Epithelial cell of proximal tubule (primary cell): ENCODE results near the gene HS3ST3A1. TPM values are rescaled to one million over a fixed set of nuclear protein-coding genes. Genes with fewer than 3 reads are reported as not detected.

Experiments used
- DNase-seq: peaks from one replicate; pipeline ENCODE4 v3.0.0-alpha.2; 2011; ENCODE audit warnings: low read depth
- H3K4me3 ChIP-seq: 2 replicates; pipeline ENCODE4 v1.5.1; 2011; ENCODE audit warnings: low read depth, mild to moderate bottlenecking, low read length
- CTCF ChIP-seq: conservative IDR thresholded peaks from 2 replicates; pipeline ENCODE4 v1.5.1; 2012; ENCODE audit warnings: low read depth, mild to moderate bottlenecking, low read length
- total RNA-seq: library from RNA; depleted of rRNA; stranded (reverse); fragments of >200 nt; gene quantifications from 2 replicates; pipeline ENCODE4 v1.2.3, GENCODE V29; 2015

The HS3ST3A1 gene
- total RNA-seq, 1 donor from 2014 or later: 5.8 TPM

DNA sequence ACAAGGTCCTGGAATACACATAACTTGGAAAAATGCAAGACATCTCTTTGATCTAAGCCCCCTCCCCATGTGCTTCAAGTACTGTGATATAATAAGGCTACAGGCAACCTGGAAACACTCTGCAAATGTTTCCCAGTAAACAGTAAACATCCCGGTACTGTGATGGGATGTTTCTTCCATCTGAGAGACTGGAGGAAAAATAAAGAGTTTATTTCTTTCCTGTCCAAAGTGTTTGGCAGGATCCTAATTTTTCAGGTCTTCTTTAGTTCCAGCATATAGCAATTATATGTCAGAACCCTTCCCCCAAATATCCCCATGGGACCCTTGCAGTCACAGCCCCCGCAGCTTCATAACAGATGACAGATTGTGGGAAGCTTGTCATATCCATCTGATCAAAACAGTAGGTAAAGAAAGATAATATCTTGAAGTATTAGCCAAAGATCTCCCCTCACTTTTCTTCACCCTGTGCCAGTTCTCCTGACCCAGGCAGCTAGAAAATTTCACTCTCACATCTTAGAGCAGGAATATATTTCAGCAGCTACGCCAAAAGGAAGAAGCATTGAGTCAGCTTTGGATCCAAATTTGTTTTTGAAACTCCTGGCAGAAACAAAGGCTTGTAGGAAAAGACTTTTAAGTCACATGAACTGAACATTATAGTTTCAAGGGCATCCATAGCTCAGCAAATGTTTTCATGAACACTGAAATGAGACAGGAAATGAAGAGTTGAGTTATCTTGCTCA lies 141.3 kb downstream of the HS3ST3A1 start:
- H3K4me3 ChIP-seq: no peak overlapping the region
- DNase-seq: no peak
- no peak for TF ChIP-seq CTCF

DNA sequence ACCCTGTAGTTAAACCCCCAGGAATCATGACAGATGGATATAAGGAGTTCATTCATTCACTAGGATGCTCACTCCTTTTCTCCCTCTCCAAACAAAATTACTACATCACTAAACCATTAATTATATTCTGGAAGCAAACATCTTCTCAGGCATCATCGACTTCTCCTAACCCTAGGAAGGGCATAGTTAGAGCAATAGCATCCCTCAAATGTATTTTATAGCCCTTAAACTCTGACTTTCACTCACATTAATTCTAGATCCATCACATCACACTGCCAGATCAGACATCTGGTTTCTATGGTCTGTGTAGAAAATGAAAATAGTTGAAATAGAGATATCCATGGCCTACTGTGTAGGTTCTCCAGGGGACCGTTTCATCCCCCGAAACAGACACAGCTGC lies 143.9 kb downstream of the HS3ST3A1 start:
- no peak for DNase-seq
- no peak for TF ChIP-seq CTCF
- no peak overlapping the region for H3K4me3 ChIP-seq
